GM19240 (cell line): Measurements from ENCODE around the gene OSBPL1A.

Experiments
- DNase-seq: peaks from one replicate; pipeline ENCODE4 v3.0.0; 2011; ENCODE audit warnings: low spot score; ENCODE audit not compliant: insufficient read length

Gene OSBPL1A

DNA sequence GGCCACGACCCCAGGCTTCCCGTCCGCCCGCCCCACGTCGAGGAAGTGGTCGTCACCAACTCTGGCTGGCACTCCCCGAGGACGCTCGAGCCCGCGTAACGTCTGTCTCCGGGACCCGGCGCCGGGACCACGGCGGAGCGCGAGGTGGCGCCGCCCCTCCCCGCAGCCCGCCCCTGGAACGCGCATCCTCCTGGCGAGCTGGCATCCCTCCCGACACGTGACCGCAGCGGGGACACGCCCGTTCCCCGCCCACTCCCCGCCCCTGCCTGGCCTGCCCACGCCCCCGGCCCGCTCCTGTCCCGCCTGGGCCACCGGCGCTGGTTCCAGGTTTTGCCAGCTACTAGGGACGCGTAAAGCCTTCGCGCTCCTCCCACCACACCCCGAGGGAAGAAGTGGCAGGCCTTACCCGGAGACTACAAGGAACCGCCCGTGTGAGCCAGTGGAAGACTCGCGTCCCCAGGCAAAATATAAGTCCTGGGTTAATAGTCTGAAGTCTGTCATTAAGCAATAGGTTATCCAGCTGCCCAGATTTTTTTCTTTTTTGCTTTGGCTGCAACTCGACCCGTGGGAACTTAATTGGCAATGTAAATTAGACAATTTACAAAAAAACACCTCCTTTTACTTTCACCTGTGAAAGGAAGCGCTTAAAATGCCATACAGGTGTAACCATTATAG, at the start of gene OSBPL1A:
Gene OSBPL1A (minus strand): TSS at position 131 of the 675 bp plus-strand sequence. CDS start 20,291 bp downstream, outside the sequence.
- no peak for DNase-seq

DNA sequence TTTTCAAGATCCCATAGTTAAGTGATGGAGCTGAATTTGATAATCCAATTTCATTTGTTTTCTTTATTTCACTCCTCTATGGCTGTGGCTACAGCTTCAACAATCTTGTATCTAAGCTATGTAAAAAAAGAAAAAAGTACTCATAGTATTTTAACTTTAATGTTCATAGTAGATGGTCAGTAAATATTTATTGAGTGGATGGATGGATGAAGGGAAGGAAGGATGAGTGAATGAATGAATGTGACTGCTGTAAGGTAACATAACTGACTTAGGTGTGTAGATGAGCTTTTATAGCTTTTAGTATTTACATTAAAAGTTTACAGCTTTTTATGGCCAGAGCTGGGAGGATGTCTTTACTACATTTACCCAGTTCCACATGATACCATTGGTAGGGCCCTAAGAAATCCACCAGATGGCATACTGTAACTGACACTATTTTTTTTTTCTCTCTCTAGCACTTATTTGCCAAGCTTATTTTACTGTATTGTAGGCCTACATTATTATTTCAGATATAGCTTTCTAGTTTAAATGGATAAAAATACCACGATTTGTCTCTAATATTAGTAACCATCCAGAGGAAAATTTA, 49.4 kb upstream of the OSBPL1A start:
- no peak for DNase-seq

DNA sequence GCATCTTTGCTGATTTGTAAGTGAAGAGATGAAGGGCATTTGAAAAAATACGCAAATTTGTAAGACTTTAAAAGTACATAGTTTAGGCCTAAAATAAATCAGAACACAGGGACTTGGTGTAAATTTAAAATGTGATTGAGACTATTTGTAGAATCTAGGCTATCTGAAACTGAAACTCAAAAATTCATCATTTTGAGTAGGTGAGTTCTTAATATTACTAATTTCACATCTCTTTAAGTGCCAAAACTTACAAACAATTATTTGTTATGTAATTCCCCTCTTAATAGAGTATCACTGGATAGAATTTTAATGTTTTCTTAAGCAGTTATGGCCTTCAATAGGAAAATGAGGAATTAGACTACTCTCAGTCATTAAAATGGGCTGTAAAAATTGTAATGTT, 48.8 kb upstream of the OSBPL1A start:
- no peak for DNase-seq

DNA sequence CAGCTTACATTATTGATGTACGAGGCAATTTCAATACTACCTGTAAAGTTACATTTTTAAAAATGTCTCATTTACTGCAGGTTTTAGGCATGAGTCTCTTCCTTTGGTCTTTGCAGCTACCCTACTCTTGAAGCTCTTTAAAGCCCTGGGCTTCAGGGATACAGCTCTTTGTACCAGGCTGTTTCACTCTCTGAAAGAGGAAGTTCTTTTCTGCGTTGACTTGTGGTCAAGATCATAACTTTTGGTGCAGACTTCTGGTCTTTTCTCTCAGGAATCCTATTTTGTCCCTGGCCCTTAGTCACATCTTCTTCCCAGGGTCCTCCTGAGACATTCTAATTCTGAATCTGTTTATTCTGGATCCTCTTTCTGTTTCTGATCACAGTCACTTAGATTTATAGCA, 46.2 kb upstream of the OSBPL1A start:
- DNase-seq, result no peak

- no peak for DNase-seq
These were observed 39.3 kb upstream of the OSBPL1A start for GRCh38 chr18:24436939-24437338.

GRCh38 chr18:24432618-24433017, 35.0 kb upstream of the OSBPL1A start:
- no peak for DNase-seq

- DNase-seq, result no peak
These were observed 31.6 kb upstream of the OSBPL1A start for GRCh38 chr18:24429188-24429587.

- DNase-seq, result no peak
These were observed 31.1 kb upstream of the OSBPL1A start for GRCh38 chr18:24428709-24429108.

- DNase-seq, result no peak
These were observed 29.9 kb upstream of the OSBPL1A start for GRCh38 chr18:24427484-24427883.

- DNase-seq, result peak; percentile 23
These were observed 29.0 kb upstream of the OSBPL1A start, which contains the start of gene IMPACT for GRCh38 chr18:24426398-24427294. TSS of gene IMPACT (plus strand) at chr18:24426670. CDS start at chr18:24426757, 87 bp downstream.

- no peak for DNase-seq
These were observed 28.4 kb upstream of the OSBPL1A start for GRCh38 chr18:24426073-24426397.

- no peak for DNase-seq
These were observed 24.2 kb upstream of the OSBPL1A start for GRCh38 chr18:24421831-24422230.

- no peak for DNase-seq
These were observed 22.9 kb upstream of the OSBPL1A start for GRCh38 chr18:24420551-24420950.

GRCh38 chr18:24417480-24417879, 19.9 kb upstream of the OSBPL1A start:
- DNase-seq, result no peak

GRCh38 chr18:24414349-24415003, 16.9 kb upstream of the OSBPL1A start:
- DNase-seq, result no peak

DNA sequence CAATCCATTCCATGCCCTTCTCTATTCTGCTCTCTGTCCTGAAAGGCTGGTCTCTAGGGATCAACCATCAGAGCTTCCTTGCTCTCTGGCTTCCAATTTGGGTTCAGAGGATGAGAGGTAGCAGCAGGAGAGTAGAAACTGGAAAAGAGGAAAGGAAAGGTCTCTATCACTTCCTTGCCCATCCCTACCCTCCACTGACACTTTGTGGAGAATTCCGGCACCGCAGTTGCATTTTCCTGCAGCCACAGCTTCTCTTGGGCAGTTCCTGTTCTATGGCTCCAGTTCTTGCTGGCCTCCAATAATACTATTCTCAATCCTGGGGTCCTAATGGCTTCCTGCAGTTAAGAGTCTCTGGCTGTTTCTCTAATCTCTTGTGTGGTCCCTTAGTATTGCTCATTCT, 15.5 kb upstream of the OSBPL1A start:
- no peak for DNase-seq

DNA sequence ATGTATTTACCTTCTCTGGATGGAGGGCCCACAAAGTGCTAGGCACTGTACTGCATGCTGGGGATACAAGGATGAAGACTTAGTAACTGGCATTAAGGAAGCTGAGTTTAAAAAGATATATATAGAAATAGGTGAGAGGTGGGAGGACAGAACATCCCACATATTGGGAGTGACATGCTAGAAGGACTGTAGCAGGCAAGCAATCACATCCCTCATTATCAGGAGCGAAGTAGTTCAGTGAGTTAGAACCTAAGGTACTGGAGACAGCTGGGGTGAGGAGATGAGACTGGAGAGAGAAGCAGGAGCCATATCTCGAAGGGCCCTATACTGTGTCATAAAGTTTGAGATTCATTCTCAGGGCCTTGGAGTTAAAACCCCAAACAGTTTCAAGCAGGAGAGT, 10.9 kb upstream of the OSBPL1A start:
- no peak for DNase-seq

- no peak for DNase-seq
These were observed 7.0 kb upstream of the OSBPL1A start for GRCh38 chr18:24404591-24404990.

DNA sequence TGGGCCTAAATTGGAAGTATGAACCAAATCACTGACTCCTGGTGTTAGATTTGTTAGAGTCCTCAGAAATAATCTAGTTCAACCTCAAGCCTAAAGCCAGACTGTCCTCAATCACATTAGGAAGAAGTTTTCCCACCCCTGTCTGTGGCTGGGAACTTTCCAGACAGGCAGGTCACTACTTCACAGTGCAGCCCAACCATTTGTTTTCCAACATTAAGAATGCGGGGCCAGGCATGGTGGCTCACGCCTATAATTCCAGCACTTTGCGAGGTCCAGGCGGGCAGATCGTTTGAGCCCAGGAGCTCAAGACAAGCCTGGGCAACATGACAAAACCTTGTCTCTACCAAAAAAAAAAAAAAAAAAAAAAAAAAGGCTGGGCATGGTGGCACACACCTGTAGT, 5.5 kb upstream of the OSBPL1A start:
- DNase-seq, result no peak

DNA sequence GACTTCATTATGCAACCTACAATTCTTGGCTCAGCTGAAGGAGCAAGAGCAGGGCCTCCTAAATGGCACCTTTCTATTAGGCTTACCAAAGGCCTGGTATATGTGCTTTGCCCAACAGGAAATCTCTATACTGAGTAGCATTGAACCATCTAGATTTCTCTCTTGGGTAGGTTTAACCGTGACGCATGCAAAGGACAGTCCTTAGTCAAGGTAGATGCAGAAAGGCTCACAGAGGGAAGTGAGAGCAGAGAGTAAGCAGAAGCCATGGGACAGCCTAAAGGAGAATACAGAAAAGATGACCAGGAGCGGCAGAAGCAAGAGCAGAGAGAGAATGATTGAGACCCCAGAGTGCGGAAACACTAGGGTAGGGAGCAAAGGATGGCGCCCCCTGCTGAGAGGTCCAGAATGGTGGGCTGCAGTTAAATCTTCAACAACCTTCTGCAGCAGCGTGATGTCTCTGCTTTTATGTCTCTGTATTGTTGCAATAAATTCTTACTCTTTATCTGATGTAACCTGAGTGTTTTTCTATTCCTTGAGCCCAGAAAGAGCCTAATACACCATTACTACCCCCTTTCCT, 4.7 kb upstream of the OSBPL1A start:
- DNase-seq, result no peak

- DNase-seq, result no peak
These were observed 3.0 kb upstream of the OSBPL1A start for GRCh38 chr18:24400587-24400986.
